Neural progenitor cell (in vitro differentiated cells): ENCODE data around the gene KEAP1. TPM values are rescaled to one million over a fixed set of nuclear protein-coding genes. Genes with fewer than 3 reads are reported as not detected.

ENCODE experiments used
- DNase-seq: peaks from one replicate; pipeline ENCODE4 v3.0.0-alpha.2; 2016; ENCODE audit warnings: low spot score
- H2AFZ ChIP-seq: fragments of 200-600 bp; sonication (generic); replicated peaks from 2 replicates; pipeline ENCODE4 v1.6.1; 2016; ENCODE audit warnings: antibody characterized with exemption
- H3F3A ChIP-seq: fragments of 200-600 bp; sonication (generic); 2 replicates; pipeline ENCODE4 v1.6.1; 2016; ENCODE audit warnings: antibody characterized with exemption, low read depth
- H3K27ac ChIP-seq: fragments of 200-600 bp; sonication (generic); 2 replicates; pipeline ENCODE4 v1.5.1; 2016; ENCODE audit warnings: mild to moderate bottlenecking
- H3K27me3 ChIP-seq: fragments of 200-600 bp; sonication (generic); 2 replicates; pipeline ENCODE4 v1.6.1; 2016; ENCODE audit warnings: mild to moderate bottlenecking, moderate library complexity
- H3K36me3 ChIP-seq: fragments of 200-600 bp; sonication (generic); 2 replicates; pipeline ENCODE4 v1.5.1; 2016
- H3K4me1 ChIP-seq: fragments of 200-600 bp; sonication (generic); 2 replicates; pipeline ENCODE4 v1.6.1; 2016; ENCODE audit warnings: mixed run types
- H3K4me2 ChIP-seq: fragments of 200-600 bp; sonication (generic); 2 replicates; pipeline ENCODE4 v1.6.1; 2016
- H3K4me3 ChIP-seq: fragments of 200-600 bp; sonication (generic); 2 replicates; pipeline ENCODE4 v1.5.1; 2016
- H3K79me2 ChIP-seq: fragments of 200-600 bp; sonication (generic); 2 replicates; pipeline ENCODE4 v1.6.1; 2016; ENCODE audit warnings: low read depth
- H3K9ac ChIP-seq: fragments of 200-600 bp; sonication (generic); 2 replicates; pipeline ENCODE4 v1.6.1; 2016
- H3K9me3 ChIP-seq: fragments of 200-600 bp; sonication (generic); 2 replicates; pipeline ENCODE4 v1.5.1; 2016; ENCODE audit warnings: low read depth
- H4K20me1 ChIP-seq: fragments of 200-600 bp; sonication (generic); 2 replicates; pipeline ENCODE4 v1.6.1; 2016; ENCODE audit warnings: low read depth
- H3K27ac Mint-ChIP-seq: 3 replicates; pipeline ENCODE4 v1.8.0; 2021; ENCODE audit warnings: mixed read lengths
- H3K27me3 Mint-ChIP-seq: 2 replicates; pipeline ENCODE4 v1.8.0; 2022; ENCODE audit warnings: low read depth, mild to moderate bottlenecking, inconsistent platforms, moderate library complexity, mixed read lengths; ENCODE audit not compliant: insufficient read depth
- H3K36me3 Mint-ChIP-seq: 3 replicates; pipeline ENCODE4 v1.8.0; 2021; ENCODE audit warnings: mixed read lengths
- H3K4me1 Mint-ChIP-seq: 3 replicates; pipeline ENCODE4 v1.8.0; 2021; ENCODE audit warnings: mixed read lengths
- H3K4me3 Mint-ChIP-seq: 3 replicates; pipeline ENCODE4 v1.8.0; 2021; ENCODE audit warnings: mild to moderate bottlenecking, moderate library complexity, mixed read lengths
- H3K9me3 Mint-ChIP-seq: 3 replicates; pipeline ENCODE4 v1.8.0; 2020; ENCODE audit warnings: mixed read lengths
- CTCF ChIP-seq: fragments of 200-600 bp; sonication (generic); IDR thresholded peaks from 2 replicates; pipeline ENCODE4 v1.5.1; 2017; ENCODE audit warnings: antibody characterized with exemption, mild to moderate bottlenecking
- EZH2 ChIP-seq: fragments of 200-600 bp; sonication (generic); IDR thresholded peaks from 2 replicates; pipeline ENCODE4 v1.6.1; 2017; ENCODE audit warnings: antibody characterized with exemption, mild to moderate bottlenecking, moderate library complexity
- EZH2phosphoT487 ChIP-seq: fragments of 200-600 bp; sonication (generic); IDR thresholded peaks from 2 replicates; pipeline ENCODE4 v1.6.1; 2017; ENCODE audit warnings: antibody characterized with exemption
- total RNA-seq: library from RNA; depleted of rRNA; stranded (reverse); fragments of >200 nt; gene quantifications from 2 replicates; pipeline ENCODE4 v1.2.3, GENCODE V29; 2015; ENCODE audit warnings: low replicate concordance

The KEAP1 gene
- total RNA-seq, 1 donor from 2014 or later, result 25.2 TPM

GRCh38 chr19:10501971-10502523 is 1.1 kb downstream of the KEAP1 start:
- Histone ChIP-seq H3K27ac (no peak overlapping the region), H3K36me3 (no peaks in the 10 kb centered on the region), H3F3A (peaks cover 21% of the 10 kb centered on the region), H3K4me1 (no peaks in the 10 kb centered on the region), H3K9me3 (no peaks in the 10 kb centered on the region), H2AFZ (peak overlapping the region; percentile 78), H3K79me2 (peaks cover 49% of the 10 kb centered on the region), H3K27me3 (peaks cover 12% of the 10 kb centered on the region), H3K4me2 (peak overlapping the region; percentile 96), H3K4me3 (peak overlapping the region; percentile 91), H3K9ac (peak overlapping the region; percentile 48), H4K20me1 (no peaks in the 10 kb centered on the region)
- Mint-ChIP-seq H3K36me3 (peaks cover 20% of the 10 kb centered on the region), H3K4me3 (peak overlapping the region; percentile 89), H3K27ac (peak overlapping the region; percentile 82), H3K4me1 (peaks cover 13% of the 10 kb centered on the region), H3K27me3 (peaks cover 9% of the 10 kb centered on the region), H3K9me3 (no peaks in the 10 kb centered on the region)
- TF ChIP-seq CTCF (no peak), EZH2 (no peak), EZH2phosphoT487 (no peak)
- peak; percentile 54 for DNase-seq

GRCh38 chr19:10500247-10500592 is 2.9 kb downstream of the KEAP1 start:
- H3K79me2 ChIP-seq, result peaks cover 49% of the 10 kb centered on the region
- no peaks in the 10 kb centered on the region for H3K9me3 ChIP-seq
- no peak overlapping the region for H3K9ac ChIP-seq
- Mint-ChIP-seq H3K27me3 (peaks cover 5% of the 10 kb centered on the region), H3K36me3 (peaks cover 20% of the 10 kb centered on the region), H3K27ac (no peak overlapping the region), H3K9me3 (no peaks in the 10 kb centered on the region), H3K4me1 (peaks cover 13% of the 10 kb centered on the region), H3K4me3 (peak overlapping the region; percentile 79)
- H3F3A ChIP-seq, result peaks cover 15% of the 10 kb centered on the region
- DNase-seq, result no peak
- no peak overlapping the region for H3K4me3 ChIP-seq
- no peaks in the 10 kb centered on the region for H4K20me1 ChIP-seq
- no peak overlapping the region for H3K27ac ChIP-seq
- H2AFZ ChIP-seq, result no peak overlapping the region
- H3K27me3 ChIP-seq, result peaks cover 12% of the 10 kb centered on the region
- H3K4me2 ChIP-seq, result no peak overlapping the region
- no peaks in the 10 kb centered on the region for H3K4me1 ChIP-seq
- H3K36me3 ChIP-seq, result no peaks in the 10 kb centered on the region
- TF ChIP-seq EZH2phosphoT487, result no peak
- TF ChIP-seq EZH2, result no peak
- TF ChIP-seq CTCF, result no peak

- Mint-ChIP-seq H3K9me3 (no peaks in the 10 kb centered on the region), H3K36me3 (peaks cover 20% of the 10 kb centered on the region), H3K27me3 (peaks cover 5% of the 10 kb centered on the region), H3K4me3 (peak overlapping the region; percentile 79), H3K27ac (no peak overlapping the region), H3K4me1 (peaks cover 13% of the 10 kb centered on the region)
- no peaks in the 10 kb centered on the region for H4K20me1 ChIP-seq
- TF ChIP-seq EZH2phosphoT487 (no peak), EZH2 (no peak), CTCF (no peak)
- H3K4me1 ChIP-seq, result no peaks in the 10 kb centered on the region
- peaks cover 12% of the 10 kb centered on the region for H3F3A ChIP-seq
- no peak overlapping the region for H3K4me3 ChIP-seq
- H3K4me2 ChIP-seq, result no peak overlapping the region
- H3K79me2 ChIP-seq, result peaks cover 49% of the 10 kb centered on the region
- no peak overlapping the region for H2AFZ ChIP-seq
- no peak for DNase-seq
- no peaks in the 10 kb centered on the region for H3K36me3 ChIP-seq
- no peak overlapping the region for H3K9ac ChIP-seq
- no peak overlapping the region for H3K27ac ChIP-seq
- peaks cover 12% of the 10 kb centered on the region for H3K27me3 ChIP-seq
- H3K9me3 ChIP-seq, result no peaks in the 10 kb centered on the region
These were observed 3.5 kb downstream of the KEAP1 start for GRCh38 chr19:10499550-10500246.
